Fibroblast of villous mesenchyme (primary cell): ENCODE data around the gene HNRNPM. TPM values are rescaled to one million over a fixed set of nuclear protein-coding genes. Genes with fewer than 3 reads are reported as not detected.
"Not testable (repeated sequence)": the region's sequence is repeated elsewhere in the genome, so short reads cannot be mapped to it uniquely, and the experiment has no call there.

Experiments used
- DNase-seq: peaks from one replicate; pipeline ENCODE4 v3.0.0-alpha.2; 2010; ENCODE audit warnings: low read depth
- H3K4me3 ChIP-seq: 2 replicates; pipeline ENCODE4 v1.5.1; 2011; ENCODE audit warnings: low read depth, mild to moderate bottlenecking, low read length
- total RNA-seq: library from RNA; depleted of rRNA; stranded (reverse); fragments of >200 nt; gene quantifications from 2 replicates; pipeline ENCODE4 v1.2.3, GENCODE V29; 2012
- TF ChIP-seq, protein P1 (sequence below): IDR thresholded peaks from 2 replicates; pipeline ENCODE4 v1.5.1; 2012; ENCODE audit warnings: low read depth, mild to moderate bottlenecking, low read length; ENCODE audit not compliant: insufficient read depth

HNRNPM gene
- total RNA-seq, 1 donor, result 41.9 TPM

DNA sequence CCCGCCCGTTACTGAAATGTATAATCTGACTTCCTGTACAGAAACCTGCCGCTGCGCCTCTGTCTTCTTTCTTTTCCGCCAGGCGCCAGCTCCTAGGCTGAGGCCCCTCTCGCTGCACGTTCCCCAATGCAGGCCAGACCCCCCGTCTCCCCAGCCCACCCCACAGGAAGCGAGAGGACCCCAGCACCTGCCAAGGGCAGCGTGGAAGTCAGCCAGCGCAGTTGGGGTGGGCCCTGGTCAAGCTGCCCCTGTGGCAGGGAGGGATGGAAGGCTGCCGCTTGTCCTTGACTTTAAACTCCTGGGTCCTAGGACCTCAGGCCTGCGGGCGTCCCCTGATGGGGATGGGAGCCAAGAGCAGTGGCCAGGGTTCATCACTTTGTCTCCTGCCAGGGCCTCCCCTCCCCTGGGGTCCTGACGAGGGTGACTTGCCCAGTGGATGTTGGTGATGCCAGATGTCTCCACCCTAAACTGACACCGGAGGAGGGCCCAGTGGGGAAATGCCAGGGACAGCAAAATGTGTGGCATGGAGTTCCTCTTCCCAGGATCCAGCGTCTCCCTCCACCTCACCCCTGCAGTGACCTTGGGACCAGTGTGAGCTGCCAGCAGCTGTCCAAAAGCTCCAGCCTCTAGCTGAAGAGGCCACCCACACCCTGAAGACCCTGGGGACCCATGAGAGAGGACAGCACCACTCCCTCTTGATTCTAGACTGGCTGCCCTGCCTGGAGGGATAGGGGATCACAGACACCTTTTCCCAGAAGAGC is 40.2 kb upstream of the HNRNPM start:
- no peak for DNase-seq
- TF ChIP-seq, protein P1, sequence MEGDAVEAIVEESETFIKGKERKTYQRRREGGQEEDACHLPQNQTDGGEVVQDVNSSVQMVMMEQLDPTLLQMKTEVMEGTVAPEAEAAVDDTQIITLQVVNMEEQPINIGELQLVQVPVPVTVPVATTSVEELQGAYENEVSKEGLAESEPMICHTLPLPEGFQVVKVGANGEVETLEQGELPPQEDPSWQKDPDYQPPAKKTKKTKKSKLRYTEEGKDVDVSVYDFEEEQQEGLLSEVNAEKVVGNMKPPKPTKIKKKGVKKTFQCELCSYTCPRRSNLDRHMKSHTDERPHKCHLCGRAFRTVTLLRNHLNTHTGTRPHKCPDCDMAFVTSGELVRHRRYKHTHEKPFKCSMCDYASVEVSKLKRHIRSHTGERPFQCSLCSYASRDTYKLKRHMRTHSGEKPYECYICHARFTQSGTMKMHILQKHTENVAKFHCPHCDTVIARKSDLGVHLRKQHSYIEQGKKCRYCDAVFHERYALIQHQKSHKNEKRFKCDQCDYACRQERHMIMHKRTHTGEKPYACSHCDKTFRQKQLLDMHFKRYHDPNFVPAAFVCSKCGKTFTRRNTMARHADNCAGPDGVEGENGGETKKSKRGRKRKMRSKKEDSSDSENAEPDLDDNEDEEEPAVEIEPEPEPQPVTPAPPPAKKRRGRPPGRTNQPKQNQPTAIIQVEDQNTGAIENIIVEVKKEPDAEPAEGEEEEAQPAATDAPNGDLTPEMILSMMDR, result no peak
- no peak overlapping the region for H3K4me3 ChIP-seq

DNA sequence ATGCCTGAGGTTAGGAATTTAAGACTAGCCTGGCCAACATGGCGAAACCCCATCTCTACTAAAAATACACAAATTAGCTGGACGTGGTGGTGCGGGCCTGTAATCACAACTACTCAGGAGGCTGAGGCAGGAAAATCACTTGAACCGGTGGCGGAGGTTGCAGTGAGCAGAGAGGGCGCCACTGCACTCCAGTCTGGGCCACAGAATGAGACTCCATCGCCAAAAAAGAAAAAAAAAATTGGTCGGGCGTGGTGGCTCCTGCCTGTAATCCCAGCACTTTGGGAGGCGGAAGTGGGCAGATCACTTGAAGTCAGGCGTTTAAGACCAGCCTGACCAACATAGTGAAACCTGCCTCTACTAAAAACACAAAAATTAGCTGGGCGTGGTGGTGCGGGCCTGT is 34.1 kb upstream of the HNRNPM start:
- H3K4me3 ChIP-seq, DNase-seq: not testable (repeated sequence)

DNA sequence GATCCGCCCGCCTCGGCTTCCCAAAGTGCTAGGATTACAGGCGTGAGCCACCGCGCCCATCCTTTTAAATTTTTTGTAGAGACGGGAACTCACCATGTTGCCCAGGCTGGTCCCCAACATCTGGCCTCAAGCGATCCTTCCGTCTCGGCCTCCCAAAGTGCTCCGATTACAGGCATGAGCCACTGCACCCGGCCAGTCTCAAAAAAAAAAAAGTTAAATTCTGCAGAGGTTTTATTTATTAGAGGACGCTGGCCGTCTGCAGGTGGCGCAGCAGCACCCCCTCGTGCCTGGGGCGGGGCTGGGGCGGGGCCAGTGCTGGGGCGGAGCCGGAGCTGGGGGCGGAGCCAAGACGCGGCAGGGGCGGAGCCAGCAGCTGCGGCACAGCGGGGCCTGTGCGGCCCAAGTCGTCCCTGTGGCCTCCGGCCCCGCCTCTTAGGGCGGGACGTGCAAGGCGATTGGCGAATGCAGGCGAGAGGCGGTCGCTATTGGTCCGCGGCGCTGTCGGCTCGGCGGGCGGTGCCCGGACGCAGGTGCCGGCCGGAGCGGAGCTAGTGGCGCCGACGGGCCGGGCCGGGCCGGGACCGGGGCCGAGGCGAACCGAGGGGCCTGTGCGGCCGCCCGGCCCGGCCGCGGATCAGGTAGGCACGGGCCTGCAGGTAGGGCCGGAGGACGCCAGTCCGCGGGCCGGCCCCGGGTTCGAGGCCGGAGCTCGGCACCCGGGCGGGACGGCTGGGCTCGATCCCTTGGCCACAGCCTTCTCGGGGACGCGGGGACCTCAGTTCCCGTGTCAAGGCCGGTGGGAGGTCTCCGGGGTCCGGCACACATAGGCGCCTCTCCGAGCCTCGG is 31.8 kb upstream of the HNRNPM start, which contains the start of gene MARCHF2:
MARCHF2 (plus strand) TSS at position 523 of the 846 bp plus-strand sequence. CDS start 8,536 bp downstream, outside the sequence.
- TF ChIP-seq, protein P1, result peak; percentile 49
- peak; percentile 98 for DNase-seq
- peak within 1 kb of the TSS; percentile 72 for H3K4me3 ChIP-seq

DNA sequence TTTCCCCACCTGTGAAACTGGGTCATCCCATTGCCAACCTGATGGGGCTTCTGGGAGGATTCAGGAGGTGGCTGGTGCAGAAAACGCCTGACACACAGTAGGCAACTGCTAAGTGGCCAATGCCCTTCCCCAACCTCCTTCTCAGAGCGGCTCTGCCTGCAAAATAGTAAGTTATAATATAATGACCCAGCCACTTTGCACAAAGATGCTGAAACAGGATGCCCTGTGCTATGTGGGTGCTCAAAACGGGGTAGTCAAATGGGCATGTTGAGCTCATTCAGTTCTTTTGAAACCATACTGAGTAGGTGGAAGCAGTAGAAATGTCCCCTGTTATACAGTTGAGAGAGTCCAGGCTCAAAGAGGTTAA is 31.2 kb upstream of the HNRNPM start:
- TF ChIP-seq, protein P1, result no peak
- peak overlapping the region; percentile 72 for H3K4me3 ChIP-seq
- no peak for DNase-seq

DNA sequence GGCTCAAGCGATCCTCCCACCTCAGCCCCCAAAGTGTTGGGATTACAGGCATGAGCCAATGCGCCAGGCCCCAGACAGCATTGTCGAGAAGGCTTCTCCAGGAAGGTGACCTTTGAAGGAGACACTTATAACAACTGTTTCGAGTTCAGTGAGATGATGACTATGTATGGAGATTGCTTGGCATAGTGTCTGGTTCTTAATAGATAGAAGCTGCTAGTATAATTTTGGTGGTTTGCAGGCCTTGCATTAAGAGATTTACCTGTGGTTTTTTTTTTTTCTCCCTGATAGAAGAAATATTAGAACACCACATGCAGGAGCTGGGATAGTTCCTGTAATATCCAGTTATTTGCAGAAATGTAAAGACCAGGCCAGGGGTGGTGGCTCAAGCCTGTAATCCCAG is 28.0 kb upstream of the HNRNPM start:
- no peak overlapping the region for H3K4me3 ChIP-seq
- TF ChIP-seq, protein P1, result no peak
- no peak for DNase-seq

DNA sequence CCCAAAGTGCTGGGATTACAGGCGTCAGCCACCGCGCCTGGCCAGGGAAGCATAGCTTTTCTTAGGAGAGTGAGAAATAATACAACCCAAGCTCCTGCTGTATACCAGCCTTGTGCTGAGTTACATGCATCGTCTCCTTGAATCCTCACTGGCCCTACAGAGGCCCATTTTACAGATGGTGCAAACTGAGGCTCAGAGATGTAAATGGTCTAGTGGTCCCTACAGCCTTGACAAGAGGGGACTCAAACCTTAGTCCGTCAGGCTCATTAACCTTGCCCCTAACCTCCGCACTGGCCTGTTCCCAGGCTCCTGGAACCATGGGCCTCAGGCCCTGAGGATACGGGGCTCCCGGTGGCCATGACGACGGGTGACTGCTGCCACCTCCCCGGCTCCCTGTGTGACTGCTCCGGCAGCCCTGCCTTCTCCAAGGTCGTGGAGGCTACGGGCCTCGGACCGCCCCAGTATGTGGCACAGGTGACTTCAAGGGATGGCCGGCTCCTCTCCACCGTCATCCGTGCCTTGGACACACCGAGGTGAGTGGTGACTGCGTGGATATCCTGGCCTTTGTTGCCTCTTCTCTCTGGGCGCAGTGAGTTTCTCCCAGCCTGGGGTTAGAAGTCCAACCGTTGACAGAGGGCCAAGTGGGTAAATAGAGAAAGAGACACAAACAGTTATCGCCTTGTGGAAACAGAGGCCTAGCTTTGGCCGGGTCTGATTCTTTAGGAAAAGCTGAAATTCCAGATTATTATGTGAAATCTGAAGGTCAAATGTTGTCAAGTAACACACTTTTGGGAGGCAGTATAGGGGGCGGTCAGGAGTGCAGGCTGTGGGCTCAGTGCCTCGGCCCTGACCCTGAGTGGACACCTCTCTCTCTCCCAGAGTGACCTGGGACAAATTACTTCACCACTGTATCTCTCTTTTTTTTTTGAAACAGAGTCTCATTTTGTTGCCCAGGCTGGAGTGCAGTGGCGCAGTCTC is 23.0 kb upstream of the HNRNPM start:
- no peak overlapping the region for H3K4me3 ChIP-seq
- TF ChIP-seq, protein P1, result no peak
- no peak for DNase-seq

DNA sequence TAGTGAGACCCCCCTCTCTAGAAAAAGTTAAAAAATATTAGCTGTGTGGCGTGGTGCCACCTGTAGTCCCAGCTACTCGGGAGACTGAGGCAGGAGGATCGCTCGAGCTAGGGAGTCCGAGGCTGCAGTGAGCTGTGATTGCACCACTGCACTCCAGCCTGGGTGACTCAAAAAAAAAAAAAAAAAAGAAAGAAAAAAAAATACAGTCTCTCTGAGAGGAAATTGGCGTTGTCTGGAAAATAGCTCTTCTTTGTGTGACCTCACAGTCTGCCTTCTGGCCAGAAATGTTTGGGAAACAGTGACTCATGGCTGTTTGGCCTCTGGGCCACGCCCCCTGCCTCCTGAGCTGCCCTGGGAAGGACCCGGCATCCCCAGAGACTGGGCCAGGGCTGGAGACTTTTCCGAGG is 21.0 kb upstream of the HNRNPM start:
- TF ChIP-seq, protein P1, result no peak
- DNase-seq, result peak; percentile 99
- H3K4me3 ChIP-seq, result no peak overlapping the region

DNA sequence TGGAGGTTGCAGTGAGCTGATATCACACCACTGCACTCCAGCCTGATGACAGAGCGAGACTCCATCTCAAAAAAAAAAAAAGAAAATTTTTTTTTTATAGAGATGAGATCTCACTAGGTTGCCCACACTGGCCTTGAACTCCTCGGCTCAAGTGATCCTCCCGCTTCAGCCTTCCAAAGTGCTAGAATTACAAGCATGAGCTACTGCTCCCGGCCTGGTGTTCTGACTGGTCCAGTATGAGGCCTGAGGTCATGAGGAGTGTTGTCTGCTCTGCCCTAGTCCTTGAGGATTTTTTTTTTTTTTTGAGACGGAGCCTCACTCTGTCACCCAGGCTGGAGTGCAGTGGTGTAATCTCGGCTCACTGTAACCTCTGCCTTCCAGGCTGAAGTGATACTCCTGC is 19.4 kb upstream of the HNRNPM start:
- DNase-seq, H3K4me3 ChIP-seq: not testable (repeated sequence)
